Endothelial cell of umbilical vein (primary cell): ENCODE data around the gene ARMH3. TPM values are rescaled to one million over a fixed set of nuclear protein-coding genes. Genes with fewer than 3 reads are reported as not detected.

Experiments used
- BruUV-seq: library from RNA; stranded (reverse); fragments of 400-500 nt; replicated peaks from 2 replicates; lab custom pipeline; 2021; lab: Mats Ljungman, UMichigan
- CTCF ChIA-PET: fragments of 300-600, 350-600 bp; sonication (Branson Sonifier 250); formaldehyde crosslinking; loops from one replicate; lab custom pipeline; 2021; ENCODE audit warnings: antibody characterized with exemption, inconsistent platforms; lab: Charles Lee
- POLR2A ChIA-PET: fragments of 300-600, 350-600 bp; sonication (Branson Sonifier 250); formaldehyde crosslinking; loops from one replicate; lab custom pipeline; 2021; ENCODE audit warnings: antibody characterized with exemption, inconsistent platforms; lab: Charles Lee
- DNase-seq: peaks from one replicate; pipeline ENCODE4 v3.0.0-alpha.2; 2011; ENCODE audit warnings: low read depth, low spot score
- FAIRE-seq: peaks from 2 replicates; lab custom pipeline; 2011; peaks lifted over from hg19 to GRCh38; lab: Jason Lieb, UNC
- H2AFZ ChIP-seq: 2 replicates; pipeline ENCODE4 v1.6.0; 2012; ENCODE audit warnings: low read depth, low read length, control low read depth, inconsistent platforms
- H3K27ac ChIP-seq: 2 replicates; pipeline ENCODE4 v1.5.1; 2011; ENCODE audit warnings: low read depth, mild to moderate bottlenecking, control low read depth, low read length, moderate library complexity; ENCODE audit not compliant: insufficient read depth
- H3K27me3 ChIP-seq, 2 experiments: 2 replicates each; pipeline versions ENCODE4 v1.6.0 to v1.6.1; 2011; ENCODE audit warnings: low read length in 2 of 2, mixed read lengths in 1 of 2; ENCODE audit not compliant: control insufficient read depth in 2 of 2, insufficient read depth in 2 of 2
- H3K36me3 ChIP-seq, 2 experiments: 2 replicates in 1 of 2; 3 replicates in 1 of 2; pipeline ENCODE4 v1.5.1; 2011; ENCODE audit warnings: low read length in 2 of 2, mild to moderate bottlenecking in 1 of 2, moderate library complexity in 1 of 2; ENCODE audit not compliant: control insufficient read depth in 2 of 2, insufficient read depth in 2 of 2; ENCODE audit errors: extremely low read depth in 1 of 2
- H3K4me1 ChIP-seq: 3 replicates; pipeline ENCODE4 v1.5.1; 2011; ENCODE audit warnings: mild to moderate bottlenecking, low read length; ENCODE audit not compliant: control insufficient read depth, insufficient read depth; ENCODE audit errors: extremely low read depth
- H3K4me2 ChIP-seq: 2 replicates; pipeline ENCODE4 v1.6.1; 2011; ENCODE audit warnings: low read length, control low read depth, mixed read lengths; ENCODE audit not compliant: insufficient read depth
- H3K4me3 ChIP-seq, 3 experiments: fragments of 200-600 bp in 1 of 3; sonication (generic), shearing (Covaris generic) in 1 of 3; replicated peaks in 1 of 3; 2 replicates each; pipeline ENCODE4 v1.5.1; 2011 to 2016; ENCODE audit warnings: control low read depth in 3 of 3, low read length in 3 of 3, mild to moderate bottlenecking in 2 of 3, inconsistent platforms in 1 of 3, low read depth in 1 of 3, moderate library complexity in 1 of 3; ENCODE audit not compliant: insufficient read depth in 1 of 3
- H3K79me2 ChIP-seq: 2 replicates; pipeline ENCODE4 v1.6.0; 2012; ENCODE audit warnings: low read length, inconsistent platforms; ENCODE audit not compliant: control insufficient read depth, insufficient read depth
- H3K9ac ChIP-seq: replicated peaks from 2 replicates; pipeline ENCODE3; 2011; ENCODE audit warnings: low read length, control low read depth; ENCODE audit not compliant: insufficient read depth; ENCODE audit errors: extremely low read depth
- H3K9me1 ChIP-seq: replicated peaks from 3 replicates; pipeline ENCODE4 v1.6.0; 2011; ENCODE audit warnings: mild to moderate bottlenecking, low read length; ENCODE audit not compliant: control insufficient read depth, insufficient read depth; ENCODE audit errors: extremely low read depth
- H3K9me3 ChIP-seq: replicated peaks from 2 replicates; pipeline ENCODE4 v1.5.1; 2012; ENCODE audit warnings: low read length, inconsistent platforms; ENCODE audit not compliant: control insufficient read depth, insufficient read depth
- H4K20me1 ChIP-seq: replicated peaks from 2 replicates; pipeline ENCODE3; 2011; ENCODE audit warnings: mild to moderate bottlenecking, low read length; ENCODE audit not compliant: control insufficient read depth, insufficient read depth; ENCODE audit errors: extremely low read depth
- EZH2 ChIP-seq: IDR thresholded peaks from 2 replicates; pipeline ENCODE4 v1.6.1; 2012; ENCODE audit warnings: borderline replicate concordance, low read depth, mild to moderate bottlenecking, moderate library complexity, low read length, inconsistent platforms; ENCODE audit not compliant: severe bottlenecking
- FOS ChIP-seq: IDR thresholded peaks from 2 replicates; pipeline ENCODE4 v1.6.1; 2011; ENCODE audit warnings: mild to moderate bottlenecking, low read length, moderate library complexity, borderline replicate concordance; ENCODE audit not compliant: insufficient read depth
- GATA2 ChIP-seq: IDR thresholded peaks from 2 replicates; pipeline ENCODE4 v1.7.0; 2011; ENCODE audit warnings: low read depth, mild to moderate bottlenecking, moderate library complexity, mixed read lengths, low read length; ENCODE audit not compliant: insufficient read length, insufficient read depth
- JUN ChIP-seq: IDR thresholded peaks from 2 replicates; pipeline ENCODE4 v1.6.1; 2011; ENCODE audit warnings: borderline replicate concordance, low read depth; ENCODE audit not compliant: insufficient read length, insufficient read depth
- MYC ChIP-seq: IDR thresholded peaks from one replicate; pipeline ENCODE4 v1.6.1; 2011; ENCODE audit warnings: mild to moderate bottlenecking, low read depth, low read length
- POLR2A ChIP-seq: IDR thresholded peaks from 2 replicates; pipeline ENCODE4 v1.6.1; 2012; ENCODE audit warnings: low read depth, mild to moderate bottlenecking, control low read depth, low read length
- POLR2AphosphoS5 ChIP-seq: IDR thresholded peaks from 2 replicates; pipeline ENCODE4 v1.6.1; 2012; ENCODE audit warnings: low read depth, mild to moderate bottlenecking, control low read depth, low read length, moderate library complexity; ENCODE audit not compliant: insufficient read depth
- dilution Hi-C: fragments of 300-500 bp; cut with MboI; formaldehyde crosslinking; loops from one replicate; pipeline ENCODE4 v1.15.0; 2019; ENCODE audit warnings: low sequenced_read_pairs; ENCODE audit not compliant: extremely low pct_ligation_motif_present
- intact Hi-C: fragments of 100-400 bp; cut with micrococcal nuclease; formaldehyde crosslinking; loops from one replicate; pipeline ENCODE4 v1.10.0; 2022
- polyA plus RNA-seq, 4 experiments: library from polyadenylated mRNA; depleted of rRNA in 3 of 4; stranded (reverse) in 3 of 4; unstranded in 1 of 4; fragments of >200 nt; gene quantifications; 2 replicates each; pipeline versions ENCODE4 v1.2.1 to v1.2.3, GENCODE V29; 2011 to 2012; ENCODE audit warnings: missing spikeins in 1 of 4
- total RNA-seq: library from RNA; stranded (reverse); gene quantifications from 2 replicates; pipeline ENCODE4 v1.2.3, GENCODE V29; 2021
- TF ChIP-seq, protein P1 (sequence below): IDR thresholded peaks from 2 replicates; pipeline ENCODE4 v1.6.1; 2011; ENCODE audit not compliant: insufficient read depth, insufficient read length
- TF ChIP-seq, protein P2 (sequence below), 2 donors: IDR thresholded peaks; 1 replicate in 1 of 2; 2 replicates in 1 of 2; pipeline ENCODE4 v1.5.1; 2011; ENCODE audit warnings: low read length in 2 of 2, mild to moderate bottlenecking in 2 of 2, moderate library complexity in 2 of 2, control low read depth in 1 of 2, inconsistent platforms in 1 of 2, low read depth in 1 of 2; ENCODE audit not compliant: insufficient read depth in 1 of 2; ENCODE audit errors: extremely low read depth in 1 of 2

The ARMH3 gene
- total and polyA plus RNA-seq, 2 donors (not counting 3 experiments of a cell fraction or from before 2014, with no cell fraction given) = 13.1 to 17.6 TPM

DNA sequence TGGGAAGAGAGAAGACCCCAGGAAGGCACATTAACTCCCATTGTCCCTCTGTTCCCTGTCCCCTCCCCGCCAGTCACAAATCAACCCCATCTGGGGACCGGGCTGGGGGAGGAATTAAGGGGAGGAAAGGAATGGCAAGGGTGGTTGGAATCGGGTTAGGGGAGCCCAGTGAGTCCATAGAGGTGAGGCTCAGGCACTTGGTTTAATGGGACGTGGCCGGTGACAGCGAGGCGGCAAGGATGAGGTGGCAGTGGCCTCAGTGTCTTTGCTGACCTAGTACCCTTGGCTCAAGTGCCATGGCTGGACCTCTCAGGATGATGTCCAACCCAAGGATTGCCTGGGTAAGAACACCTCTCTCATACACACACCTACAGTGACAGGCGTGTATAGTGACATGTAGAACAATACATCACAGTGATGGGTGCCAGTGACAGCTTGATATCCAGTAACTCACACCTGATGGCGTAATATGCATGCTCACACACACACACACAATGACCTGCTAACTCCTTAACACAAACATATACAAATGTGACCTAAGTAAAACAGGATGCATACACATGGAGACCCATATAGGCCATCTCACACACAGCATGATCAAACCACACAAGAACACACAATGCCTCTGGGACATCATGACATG is 224.7 kb downstream of the ARMH3 start:
- Histone ChIP-seq H3K27ac (no peak overlapping the region), H3K27me3 (no peaks in the 10 kb centered on the region), H2AFZ (peak overlapping the region; percentile 39), H3K9me3 (no peaks in the 10 kb centered on the region), H3K4me1 (peaks cover 11% of the 10 kb centered on the region), H3K9me1 (no peaks in the 10 kb centered on the region), H3K4me3 (peak overlapping the region in 2 of 3 experiments; percentile 25 to 64), H3K9ac (peak overlapping the region; percentile 26), H4K20me1 (no peaks in the 10 kb centered on the region), H3K4me2 (peak overlapping the region; percentile 25), H3K36me3 (no peaks in the 10 kb centered on the region), H3K79me2 (no peaks in the 10 kb centered on the region)
- intact Hi-C loops = loop anchor here (1.0 kb wide), 1 partner anchor 8 kb away; no protein-coding TSS in a partner anchor
- FAIRE-seq (no peak), DNase-seq (no peak)
- no TSS peak for BruUV-seq
- TF ChIP-seq, protein P1, sequence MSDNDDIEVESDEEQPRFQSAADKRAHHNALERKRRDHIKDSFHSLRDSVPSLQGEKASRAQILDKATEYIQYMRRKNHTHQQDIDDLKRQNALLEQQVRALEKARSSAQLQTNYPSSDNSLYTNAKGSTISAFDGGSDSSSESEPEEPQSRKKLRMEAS = no peak
- TF ChIP-seq JUN = no peak
- TF ChIP-seq, protein P2, sequence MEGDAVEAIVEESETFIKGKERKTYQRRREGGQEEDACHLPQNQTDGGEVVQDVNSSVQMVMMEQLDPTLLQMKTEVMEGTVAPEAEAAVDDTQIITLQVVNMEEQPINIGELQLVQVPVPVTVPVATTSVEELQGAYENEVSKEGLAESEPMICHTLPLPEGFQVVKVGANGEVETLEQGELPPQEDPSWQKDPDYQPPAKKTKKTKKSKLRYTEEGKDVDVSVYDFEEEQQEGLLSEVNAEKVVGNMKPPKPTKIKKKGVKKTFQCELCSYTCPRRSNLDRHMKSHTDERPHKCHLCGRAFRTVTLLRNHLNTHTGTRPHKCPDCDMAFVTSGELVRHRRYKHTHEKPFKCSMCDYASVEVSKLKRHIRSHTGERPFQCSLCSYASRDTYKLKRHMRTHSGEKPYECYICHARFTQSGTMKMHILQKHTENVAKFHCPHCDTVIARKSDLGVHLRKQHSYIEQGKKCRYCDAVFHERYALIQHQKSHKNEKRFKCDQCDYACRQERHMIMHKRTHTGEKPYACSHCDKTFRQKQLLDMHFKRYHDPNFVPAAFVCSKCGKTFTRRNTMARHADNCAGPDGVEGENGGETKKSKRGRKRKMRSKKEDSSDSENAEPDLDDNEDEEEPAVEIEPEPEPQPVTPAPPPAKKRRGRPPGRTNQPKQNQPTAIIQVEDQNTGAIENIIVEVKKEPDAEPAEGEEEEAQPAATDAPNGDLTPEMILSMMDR (IDR thresholded peaks at IDR 0.05; ENCODE audit: extremely low read depth in 1 of 2, insufficient read depth in 1 of 2, low read depth in 1 of 2, low read length in 2 of 2) = no peak
- TF ChIP-seq MYC = no peak
- TF ChIP-seq POLR2A = no peak
- TF ChIP-seq FOS = no peak
- TF ChIP-seq POLR2AphosphoS5 = no peak
- TF ChIP-seq EZH2 = no peak
- TF ChIP-seq GATA2 = no peak
- ChIA-PET CTCF (interaction anchor here (2.0 kb wide), 1 partner anchor 10 kb away, joined by 12 read pairs; no protein-coding TSS in a partner anchor), POLR2A (no interaction called here)
- dilution Hi-C loops = no loop called here
